Immature natural killer cell (primary cell): ENCODE data around the gene MYH10. TPM values are rescaled to one million over a fixed set of nuclear protein-coding genes. Genes with fewer than 3 reads are reported as not detected.
A peak's percentile ranks its signal among the peaks of the same experiment; 100 is the strongest.

ENCODE experiments used
- DNase-seq, 3 donors: peaks; one replicate each; pipeline ENCODE4 v3.0.0; 2022; ENCODE audit warnings: mixed read lengths in 1 of 3
- H3K27ac Mint-ChIP-seq, 6 donors: one replicate each; pipeline ENCODE4 v1.8.0; 2020; ENCODE audit warnings: mixed read lengths in 6 of 6, mild to moderate bottlenecking in 5 of 6, inconsistent platforms in 4 of 6, moderate library complexity in 3 of 6
- H3K27me3 Mint-ChIP-seq, 3 donors: one replicate each; pipeline ENCODE4 v1.8.0; 2020 to 2021; ENCODE audit warnings: low read depth in 3 of 3, mild to moderate bottlenecking in 3 of 3, mixed read lengths in 3 of 3, moderate library complexity in 3 of 3, inconsistent platforms in 1 of 3
- H3K36me3 Mint-ChIP-seq, 3 donors: one replicate each; pipeline ENCODE4 v1.8.0; 2020; ENCODE audit warnings: mixed read lengths in 3 of 3, inconsistent platforms in 2 of 3, mild to moderate bottlenecking in 2 of 3
- H3K4me1 Mint-ChIP-seq, 2 donors: one replicate each; pipeline ENCODE4 v1.8.0; 2020; ENCODE audit warnings: inconsistent platforms in 2 of 2, mild to moderate bottlenecking in 2 of 2, mixed read lengths in 2 of 2, moderate library complexity in 1 of 2
- H3K4me3 Mint-ChIP-seq, 5 donors: one replicate each; pipeline ENCODE4 v1.8.0; 2020; ENCODE audit warnings: mild to moderate bottlenecking in 5 of 5, mixed read lengths in 5 of 5, inconsistent platforms in 3 of 5, moderate library complexity in 3 of 5
- H3K9me3 Mint-ChIP-seq, 6 donors: one replicate each; pipeline ENCODE4 v1.8.0; 2020; ENCODE audit warnings: mild to moderate bottlenecking in 6 of 6, mixed read lengths in 6 of 6, inconsistent platforms in 4 of 6, moderate library complexity in 3 of 6
- polyA plus RNA-seq, 3 donors: library from polyadenylated mRNA; unstranded; fragments of 300-500 nt; fragmentation: Illumina TruSeq; gene quantifications; one replicate each; pipeline ENCODE4 v1.2.3, GENCODE V29; 2021

The MYH10 gene
- polyA plus RNA-seq, 3 donors from 2014 or later = 0.38 to 2.6 TPM; not detected in 1

DNA sequence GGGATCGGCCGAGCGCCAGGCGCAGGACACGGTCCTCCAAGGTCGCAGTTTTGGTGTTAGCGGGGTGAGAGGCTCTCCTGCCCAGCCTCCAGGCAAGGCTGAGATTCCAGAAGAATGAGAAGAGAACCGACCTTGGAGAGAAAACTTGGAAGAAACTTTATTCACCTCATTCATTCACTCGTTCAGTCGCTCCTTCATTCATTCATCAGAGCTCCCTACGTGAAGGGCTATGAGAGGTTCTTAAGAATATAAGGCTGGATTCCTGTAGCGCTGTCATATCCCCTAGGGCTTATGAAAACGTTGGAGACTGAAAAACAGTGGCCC is 991 bp upstream of the MYH10 start:
- no peak for DNase-seq
- Mint-ChIP-seq H3K4me3 (peak overlapping the region; percentile 68 to 98 (median 77)), H3K4me1 (peaks cover 11 to 16% of the 10 kb centered on the region in 2 donors), H3K36me3 (no peaks in the 10 kb centered on the region), H3K27me3 (peaks cover 12 to 44% (median 24%) of the 10 kb centered on the region in 3 donors), H3K27ac (no peak overlapping the region), H3K9me3 (peaks cover 0 to 4% (median 0%) of the 10 kb centered on the region in 6 donors)

DNA sequence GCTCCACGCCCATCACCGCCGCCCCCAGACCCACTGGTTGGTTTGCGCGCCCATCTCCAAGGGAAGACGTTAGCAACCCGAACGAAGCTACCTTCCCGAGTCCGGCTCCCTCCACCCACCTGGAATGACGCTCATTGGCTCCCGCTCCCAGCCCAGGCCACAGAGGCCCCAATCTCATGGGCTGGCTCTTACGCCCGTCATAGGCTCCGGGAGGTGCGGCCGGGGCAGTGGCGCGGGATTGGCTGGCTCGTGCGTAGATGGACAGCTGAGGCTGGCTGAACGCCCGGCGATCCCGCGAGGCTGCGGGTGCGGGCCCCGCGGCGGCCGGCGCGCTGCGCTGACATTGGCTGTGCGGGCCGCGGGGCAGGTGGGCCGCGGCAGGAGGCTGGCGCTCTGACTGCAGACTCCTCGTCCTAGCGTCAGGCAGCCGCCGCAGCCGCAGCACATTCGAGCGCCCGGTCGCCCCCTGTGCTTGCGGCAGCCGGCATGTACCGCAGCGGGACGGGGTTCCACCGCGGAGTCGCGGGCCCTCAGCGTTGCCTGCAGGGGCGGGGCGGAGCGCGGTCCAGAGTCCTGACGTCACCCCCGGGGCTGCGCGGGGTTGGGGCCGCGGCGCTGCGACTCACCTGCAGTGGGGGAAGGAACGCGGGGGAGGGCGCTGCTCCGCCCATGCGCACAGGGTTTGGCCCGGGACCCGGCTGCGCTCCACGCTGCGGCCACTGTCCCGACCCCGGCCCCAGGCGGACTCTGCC is 453 bp upstream of the MYH10 start:
- H3K4me1 Mint-ChIP-seq = peaks cover 11 to 16% of the 10 kb centered on the region in 2 donors
- peak overlapping the region in 2 of 6 donors; percentile 79 to 84 for H3K27ac Mint-ChIP-seq
- H3K36me3 Mint-ChIP-seq = no peaks in the 10 kb centered on the region
- H3K9me3 Mint-ChIP-seq = peaks cover 0 to 4% (median 0%) of the 10 kb centered on the region in 6 donors
- H3K4me3 Mint-ChIP-seq = peak overlapping the region; percentile 90 to 98 (median 96)
- DNase-seq = peak; percentile 82 to 83 (median 82)
- peaks cover 12 to 41% (median 24%) of the 10 kb centered on the region in 3 donors for H3K27me3 Mint-ChIP-seq

DNA sequence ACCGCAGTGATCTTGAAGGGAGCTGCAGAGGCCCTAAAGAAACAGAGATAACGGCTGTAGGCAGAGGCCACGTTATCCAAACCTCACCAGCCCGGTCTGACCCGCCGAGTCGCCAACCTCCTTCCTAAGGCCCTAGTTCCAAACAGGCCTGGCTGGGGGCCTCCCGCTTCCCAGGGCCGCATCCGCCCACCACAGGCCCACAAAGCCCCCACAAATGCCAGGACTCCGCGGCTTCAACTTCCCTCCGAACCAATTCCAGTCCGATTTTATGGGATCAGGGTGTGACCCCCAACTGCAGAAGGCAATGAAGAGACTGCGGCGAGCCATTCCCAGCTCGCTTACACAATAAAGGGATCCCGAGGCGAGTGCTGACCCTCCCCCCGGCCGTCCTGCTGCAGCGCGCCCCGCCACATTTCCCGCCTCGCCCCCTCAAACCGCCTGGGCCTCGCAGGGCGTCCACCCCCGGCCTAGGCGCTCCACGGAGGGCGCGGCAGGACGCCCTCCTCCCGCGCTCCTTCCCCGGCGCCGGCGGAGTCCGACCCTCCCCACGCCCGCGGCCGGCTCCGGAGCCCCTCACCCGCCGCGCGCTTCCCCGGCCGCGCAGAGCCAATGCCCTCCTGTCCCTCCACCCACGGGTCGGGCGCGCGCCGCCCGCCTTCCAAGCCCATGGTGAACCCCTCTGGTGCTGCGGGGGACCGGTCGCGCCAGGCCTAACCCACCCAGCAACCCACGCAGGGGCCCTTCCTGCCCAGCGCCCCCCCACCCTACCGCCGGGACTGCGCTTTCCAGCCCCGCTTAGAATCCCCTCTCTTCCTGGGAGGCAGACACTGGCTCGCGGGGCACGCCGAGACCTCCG is 926 bp downstream of the MYH10 start:
- H3K9me3 Mint-ChIP-seq = peaks cover 0 to 4% (median 0%) of the 10 kb centered on the region in 6 donors
- H3K4me1 Mint-ChIP-seq = peaks cover 11 to 16% of the 10 kb centered on the region in 2 donors
- peaks cover 13 to 42% (median 26%) of the 10 kb centered on the region in 3 donors for H3K27me3 Mint-ChIP-seq
- peak overlapping the region; percentile 90 to 98 (median 96) for H3K4me3 Mint-ChIP-seq
- DNase-seq = no peak
- no peaks in the 10 kb centered on the region for H3K36me3 Mint-ChIP-seq
- no peak overlapping the region for H3K27ac Mint-ChIP-seq

DNA sequence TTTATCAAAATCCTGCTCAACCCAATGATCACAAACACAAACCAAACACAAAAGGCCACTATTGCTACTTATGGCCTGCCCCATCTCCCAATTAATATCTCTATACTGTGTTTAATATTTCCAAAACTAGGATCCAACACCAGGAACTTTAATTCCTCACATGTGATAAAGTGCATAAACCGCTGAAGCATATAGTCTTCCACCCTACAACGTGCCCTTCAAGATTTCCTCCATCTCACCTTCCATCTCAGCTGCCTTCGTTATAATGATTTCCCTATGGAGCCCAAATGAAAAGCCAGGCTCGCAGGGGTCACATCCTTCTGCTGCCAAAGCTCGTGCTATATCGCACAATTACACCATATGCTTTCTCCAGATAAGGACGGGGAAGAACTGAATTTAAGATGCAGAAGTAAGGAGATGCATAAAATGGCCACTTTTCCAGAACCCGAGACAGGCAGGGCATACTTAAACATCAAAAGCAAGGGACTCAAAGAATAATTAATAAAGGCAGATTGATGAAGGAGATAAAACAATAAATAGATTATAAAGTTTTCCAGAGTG is 1.8 kb downstream of the MYH10 start:
- H3K36me3 Mint-ChIP-seq = no peaks in the 10 kb centered on the region
- H3K27ac Mint-ChIP-seq = no peak overlapping the region
- H3K4me1 Mint-ChIP-seq = peaks cover 11 to 16% of the 10 kb centered on the region in 2 donors
- no peak for DNase-seq
- peak overlapping the region in 3 of 5 donors; percentile 7 to 54 (median 11) for H3K4me3 Mint-ChIP-seq
- peaks cover 0 to 4% (median 0%) of the 10 kb centered on the region in 6 donors for H3K9me3 Mint-ChIP-seq
- peaks cover 15 to 41% (median 30%) of the 10 kb centered on the region in 3 donors for H3K27me3 Mint-ChIP-seq

DNA sequence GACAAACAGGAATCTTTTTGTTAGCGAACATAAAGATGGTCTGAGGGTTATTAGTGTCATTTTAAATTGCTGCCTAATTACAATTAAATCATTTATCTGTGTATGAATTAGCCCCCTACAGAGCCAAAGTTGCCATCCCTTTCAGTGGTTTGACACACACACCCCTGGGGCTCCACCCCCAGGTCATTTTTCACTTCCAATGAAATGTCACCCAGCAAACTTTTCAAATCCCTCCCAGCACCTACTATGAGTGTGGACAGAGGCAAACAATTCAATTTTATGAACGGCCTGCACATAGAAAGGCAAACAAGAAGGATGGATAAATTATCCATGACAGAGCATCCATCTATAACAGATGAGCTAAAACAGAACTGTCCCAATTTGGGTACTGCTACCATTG is 2.4 kb downstream of the MYH10 start:
- Mint-ChIP-seq H3K27ac (no peak overlapping the region), H3K27me3 (peaks cover 14 to 36% (median 29%) of the 10 kb centered on the region in 3 donors), H3K9me3 (peaks cover 0 to 4% (median 0%) of the 10 kb centered on the region in 6 donors), H3K4me1 (peaks cover 11 to 16% of the 10 kb centered on the region in 2 donors), H3K4me3 (no peak overlapping the region), H3K36me3 (no peaks in the 10 kb centered on the region)
- no peak for DNase-seq

DNA sequence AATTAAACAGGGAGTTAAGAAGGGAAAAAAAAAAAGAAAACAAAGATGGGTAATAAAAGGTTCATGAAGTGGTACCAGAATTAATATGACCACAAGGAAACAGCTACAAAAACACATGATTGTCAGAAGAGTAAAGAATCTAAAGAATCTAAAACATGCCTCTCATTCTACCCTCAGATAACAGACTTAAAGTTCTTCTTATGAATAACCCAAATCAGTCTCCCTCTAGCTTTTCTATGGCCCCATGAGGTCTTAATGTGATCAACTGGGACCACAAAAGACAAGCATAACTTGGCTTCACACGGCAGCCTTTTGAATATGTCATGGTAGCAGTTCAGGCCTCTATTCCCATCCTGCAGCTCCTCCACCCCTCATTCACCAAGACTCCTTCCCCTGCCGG is 6.9 kb downstream of the MYH10 start:
- Mint-ChIP-seq H3K4me3 (no peak overlapping the region), H3K36me3 (no peaks in the 10 kb centered on the region), H3K4me1 (no peaks in the 10 kb centered on the region), H3K9me3 (peaks cover 0 to 2% (median 0%) of the 10 kb centered on the region in 6 donors), H3K27me3 (peaks cover 6 to 19% (median 12%) of the 10 kb centered on the region in 3 donors), H3K27ac (no peak overlapping the region)
- DNase-seq = no peak

DNA sequence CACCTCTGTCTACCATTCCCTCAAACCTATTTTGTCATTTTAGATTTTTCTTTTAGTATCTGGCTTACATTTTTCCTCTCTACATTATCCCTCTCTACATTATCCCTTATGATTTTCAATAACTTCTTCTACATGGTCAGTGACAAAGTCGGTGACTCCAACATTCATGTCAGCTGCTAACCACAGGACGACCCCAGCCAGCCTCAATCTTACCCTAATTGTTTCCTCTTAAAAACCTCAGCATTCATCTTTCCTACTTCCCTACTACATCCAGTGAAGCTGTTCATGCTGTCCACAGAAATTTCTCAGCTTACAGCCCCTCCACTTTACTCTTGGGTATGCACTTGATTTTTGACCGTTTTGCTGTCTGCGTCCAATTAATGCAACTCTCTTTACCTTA is 8.3 kb downstream of the MYH10 start:
- H3K9me3 Mint-ChIP-seq = no peaks in the 10 kb centered on the region
- no peaks in the 10 kb centered on the region for H3K36me3 Mint-ChIP-seq
- peaks cover 2 to 11% (median 8%) of the 10 kb centered on the region in 3 donors for H3K27me3 Mint-ChIP-seq
- H3K4me1 Mint-ChIP-seq = no peaks in the 10 kb centered on the region
- H3K4me3 Mint-ChIP-seq = no peak overlapping the region
- no peak for DNase-seq
- no peak overlapping the region for H3K27ac Mint-ChIP-seq

DNA sequence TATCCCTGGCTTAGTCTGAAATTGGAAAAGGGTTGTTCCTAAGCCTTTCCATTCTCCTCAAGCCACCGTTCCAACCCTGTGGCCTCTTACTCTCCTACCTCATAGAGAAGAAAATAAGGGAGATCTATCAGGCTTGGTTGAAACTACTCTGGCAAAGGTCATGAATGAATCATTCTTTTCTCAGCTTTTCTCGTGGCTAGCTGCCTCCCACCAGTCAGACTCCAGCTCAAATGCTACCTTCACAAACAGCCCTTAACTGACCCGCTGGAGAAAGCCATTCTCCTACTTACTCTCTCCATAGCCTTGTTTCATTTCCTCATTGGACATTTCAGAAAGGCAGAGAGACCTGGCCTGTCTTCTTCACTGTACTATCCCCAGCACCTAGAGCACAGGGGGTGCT is 8.9 kb downstream of the MYH10 start:
- H3K9me3 Mint-ChIP-seq = no peaks in the 10 kb centered on the region
- no peaks in the 10 kb centered on the region for H3K4me1 Mint-ChIP-seq
- H3K27me3 Mint-ChIP-seq = peaks cover 2 to 12% (median 10%) of the 10 kb centered on the region in 3 donors
- H3K36me3 Mint-ChIP-seq = no peaks in the 10 kb centered on the region
- DNase-seq = no peak
- H3K4me3 Mint-ChIP-seq = no peak overlapping the region
- H3K27ac Mint-ChIP-seq = no peak overlapping the region

DNA sequence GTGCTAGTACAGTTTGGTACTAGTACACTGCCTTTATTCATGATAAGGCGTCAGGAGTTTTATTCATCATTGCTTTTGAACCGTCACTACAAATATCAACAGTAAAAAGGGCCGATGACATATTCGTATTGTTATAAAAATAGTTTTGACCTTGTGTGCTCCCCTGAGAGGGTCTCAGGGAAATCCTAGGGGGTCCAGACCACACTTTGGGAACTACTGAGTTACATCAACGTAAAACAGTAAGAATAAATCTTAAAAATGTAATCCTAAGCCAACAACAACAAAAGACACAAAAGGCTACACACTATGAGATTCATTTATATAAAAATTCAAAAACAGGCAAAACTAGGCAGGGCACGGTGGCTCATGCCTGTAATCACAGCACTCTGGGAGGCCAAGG is 11.2 kb downstream of the MYH10 start:
- peaks cover 0 to 8% (median 6%) of the 10 kb centered on the region in 3 donors for H3K27me3 Mint-ChIP-seq
- no peak for DNase-seq
- no peak overlapping the region for H3K27ac Mint-ChIP-seq
- no peaks in the 10 kb centered on the region for H3K9me3 Mint-ChIP-seq
- H3K4me3 Mint-ChIP-seq = no peak overlapping the region
- no peaks in the 10 kb centered on the region for H3K4me1 Mint-ChIP-seq
- H3K36me3 Mint-ChIP-seq = no peaks in the 10 kb centered on the region

DNA sequence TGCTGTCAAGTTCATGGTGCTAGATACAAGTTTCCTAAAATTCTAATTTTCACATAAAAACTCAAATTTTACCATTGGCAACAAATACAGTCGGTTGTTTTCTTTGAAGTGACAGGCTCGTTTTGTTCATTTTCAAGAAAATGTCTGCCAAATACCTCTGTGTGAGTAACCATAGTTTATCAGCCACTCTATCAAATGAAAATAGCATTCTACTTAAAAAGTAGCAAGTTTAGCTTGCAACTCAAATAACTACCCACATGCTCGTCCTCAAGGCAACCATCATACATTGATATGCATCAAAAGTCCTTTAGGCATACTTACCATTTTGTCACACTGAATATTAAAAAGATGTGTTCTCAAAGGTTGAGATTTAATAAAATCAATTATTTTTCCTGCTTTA is 11.7 kb downstream of the MYH10 start:
- H3K9me3 Mint-ChIP-seq = no peaks in the 10 kb centered on the region
- no peaks in the 10 kb centered on the region for H3K36me3 Mint-ChIP-seq
- no peaks in the 10 kb centered on the region for H3K4me1 Mint-ChIP-seq
- H3K27me3 Mint-ChIP-seq = peaks cover 0 to 8% (median 5%) of the 10 kb centered on the region in 3 donors
- DNase-seq = no peak
- H3K4me3 Mint-ChIP-seq = no peak overlapping the region
- H3K27ac Mint-ChIP-seq = no peak overlapping the region

DNA sequence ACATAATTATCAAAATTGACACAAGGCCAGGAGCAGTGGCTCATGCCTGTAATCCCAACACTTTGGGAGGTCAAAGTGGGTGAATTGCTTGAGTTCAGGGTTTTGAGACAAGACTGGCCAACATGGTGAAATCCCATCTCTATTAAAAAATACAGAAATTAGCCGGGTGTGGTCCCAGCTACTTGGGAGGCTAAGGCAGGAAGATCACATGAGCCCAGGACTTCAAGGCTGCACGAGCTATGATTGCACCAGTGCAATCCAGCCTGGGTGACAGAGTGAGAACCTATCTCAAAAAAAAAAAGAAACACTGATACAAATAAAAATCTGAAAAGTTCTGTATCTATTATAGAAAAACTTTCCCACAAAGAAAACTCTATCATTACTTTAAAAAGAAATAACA is 15.5 kb downstream of the MYH10 start:
- Mint-ChIP-seq H3K27ac (no peak overlapping the region), H3K36me3 (no peaks in the 10 kb centered on the region), H3K27me3 (peaks cover 2 to 8% (median 7%) of the 10 kb centered on the region in 3 donors), H3K4me3 (no peak overlapping the region), H3K4me1 (no peaks in the 10 kb centered on the region), H3K9me3 (peaks cover 0 to 1% (median 0%) of the 10 kb centered on the region in 6 donors)
- DNase-seq = no peak

DNA sequence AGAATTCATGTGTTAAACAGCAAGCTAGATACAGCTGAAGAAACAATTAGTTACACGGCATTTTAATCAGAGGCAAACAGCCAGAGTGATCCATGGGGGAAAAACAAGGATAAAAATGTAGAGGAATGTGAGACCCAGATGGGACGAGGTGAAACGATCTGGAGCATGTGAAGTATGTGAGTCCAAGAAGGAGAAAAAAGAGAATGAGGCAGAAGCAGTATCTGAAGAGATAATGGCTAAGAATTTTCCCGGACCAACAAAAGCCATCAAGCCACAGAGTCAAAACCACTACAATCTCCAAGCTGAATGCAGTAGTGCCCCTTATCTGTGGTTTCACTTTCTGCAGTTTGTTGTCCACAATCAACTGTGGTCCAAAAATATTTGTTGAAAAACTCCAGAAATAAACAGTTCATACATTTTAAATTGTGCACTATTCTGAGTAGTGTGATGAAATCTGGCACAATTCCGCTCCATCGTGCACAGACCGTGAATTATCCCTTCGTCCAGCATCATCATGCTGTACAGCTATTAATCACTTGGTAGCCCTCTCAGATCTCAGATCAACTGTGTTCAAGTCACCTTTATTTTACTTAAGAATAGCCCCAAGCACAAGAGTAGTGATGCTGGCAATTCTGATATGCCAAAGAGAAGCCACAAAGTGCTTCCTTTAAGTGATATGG is 18.8 kb downstream of the MYH10 start:
- no peaks in the 10 kb centered on the region for H3K4me1 Mint-ChIP-seq
- H3K27me3 Mint-ChIP-seq = peaks cover 6 to 9% (median 7%) of the 10 kb centered on the region in 3 donors
- DNase-seq = no peak
- H3K36me3 Mint-ChIP-seq = no peaks in the 10 kb centered on the region
- H3K27ac Mint-ChIP-seq = no peak overlapping the region
- H3K4me3 Mint-ChIP-seq = no peak overlapping the region
- H3K9me3 Mint-ChIP-seq = peaks cover 0 to 1% (median 0%) of the 10 kb centered on the region in 6 donors

DNA sequence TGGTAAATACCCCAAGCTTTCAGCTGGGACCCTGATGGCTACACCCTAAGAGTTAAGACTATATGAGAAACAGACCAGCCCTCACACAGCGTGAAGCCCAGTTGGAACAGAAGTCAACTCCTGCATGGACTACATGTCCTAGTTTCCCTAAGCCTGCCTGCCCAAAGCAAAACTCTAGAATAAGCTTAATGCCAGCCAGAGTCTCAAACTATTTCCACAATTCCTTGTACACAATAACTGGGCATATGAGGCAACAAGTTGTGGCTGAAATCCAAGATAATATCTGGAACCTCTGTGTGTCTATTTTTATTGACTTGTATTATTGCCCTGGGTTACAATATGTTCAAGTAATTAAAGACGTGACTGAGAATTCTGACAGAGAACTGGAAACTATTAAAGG is 19.4 kb downstream of the MYH10 start:
- peaks cover 7 to 10% (median 9%) of the 10 kb centered on the region in 3 donors for H3K27me3 Mint-ChIP-seq
- no peaks in the 10 kb centered on the region for H3K36me3 Mint-ChIP-seq
- H3K4me1 Mint-ChIP-seq = no peaks in the 10 kb centered on the region
- no peak overlapping the region for H3K27ac Mint-ChIP-seq
- DNase-seq = no peak
- H3K4me3 Mint-ChIP-seq = no peak overlapping the region
- peaks cover 0 to 1% (median 0%) of the 10 kb centered on the region in 6 donors for H3K9me3 Mint-ChIP-seq
